T-helper 1 cell treated with Interleukin-12 subunit alpha and Interleukin-12 subunit beta and Interleukin-4 antibody, amounts not matched to agents 30 μg/mL and 1 μg/mL, for 36 hours (primary cell): Measurements from ENCODE around the gene LPP.
"Not testable (repeated sequence)": the region's sequence is repeated elsewhere in the genome, so short reads cannot be mapped to it uniquely, and the experiment has no call there.

Source experiments
- H3K27ac Mint-ChIP-seq: one replicate; pipeline ENCODE4 v1.8.0; 2021; ENCODE audit warnings: mild to moderate bottlenecking, mixed read lengths
- H3K27me3 Mint-ChIP-seq: one replicate; pipeline ENCODE4 v1.8.0; 2021; ENCODE audit warnings: low read depth, mixed read lengths
- H3K36me3 Mint-ChIP-seq: one replicate; pipeline ENCODE4 v1.8.0; 2021; ENCODE audit warnings: low read depth, mixed read lengths
- H3K4me1 Mint-ChIP-seq: one replicate; pipeline ENCODE4 v1.8.0; 2021; ENCODE audit warnings: low read depth, mixed read lengths
- H3K4me3 Mint-ChIP-seq: one replicate; pipeline ENCODE4 v1.8.0; 2021; ENCODE audit warnings: mild to moderate bottlenecking, moderate library complexity, mixed read lengths
- H3K9me3 Mint-ChIP-seq: one replicate; pipeline ENCODE4 v1.8.0; 2021; ENCODE audit warnings: mixed read lengths

Gene LPP

GRCh38 chr3:188689101-188689574, 535.2 kb downstream of the LPP start:
- H3K4me3 Mint-ChIP-seq, result no peak overlapping the region
- no peaks in the 10 kb centered on the region for H3K4me1 Mint-ChIP-seq
- H3K9me3 Mint-ChIP-seq, result no peaks in the 10 kb centered on the region
- H3K27ac Mint-ChIP-seq, result no peak overlapping the region
- no peaks in the 10 kb centered on the region for H3K36me3 Mint-ChIP-seq
- no peaks in the 10 kb centered on the region for H3K27me3 Mint-ChIP-seq

DNA sequence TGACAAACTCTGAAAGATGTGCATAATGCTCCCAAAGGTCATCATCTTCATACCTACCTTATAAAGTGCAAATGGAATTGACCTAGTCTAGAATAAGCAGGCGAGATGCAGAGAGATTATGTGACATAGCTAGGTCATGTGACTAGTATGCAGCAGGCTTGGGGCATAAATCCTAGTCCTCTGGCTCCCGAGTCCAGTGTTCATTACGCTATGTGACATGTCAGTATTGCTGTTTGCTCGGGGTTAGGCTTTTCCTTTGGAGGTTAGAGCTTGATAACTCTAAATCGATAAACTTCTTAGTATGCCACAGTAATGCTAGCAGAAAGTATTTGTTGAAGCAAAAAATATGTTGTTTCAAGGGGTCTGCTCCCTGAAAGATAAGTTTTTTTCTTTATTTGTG, 536.1 kb downstream of the LPP start:
- Mint-ChIP-seq H3K9me3 (no peaks in the 10 kb centered on the region), H3K4me3 (no peak overlapping the region), H3K4me1 (no peaks in the 10 kb centered on the region), H3K36me3 (no peaks in the 10 kb centered on the region), H3K27ac (no peak overlapping the region), H3K27me3 (no peaks in the 10 kb centered on the region)

- Mint-ChIP-seq H3K27me3 (no peaks in the 10 kb centered on the region), H3K36me3 (no peaks in the 10 kb centered on the region), H3K4me1 (no peaks in the 10 kb centered on the region), H3K4me3 (no peak overlapping the region), H3K27ac (no peak overlapping the region), H3K9me3 (no peaks in the 10 kb centered on the region)
Measured at GRCh38 chr3:188691004-188691403, 537.0 kb downstream of the LPP start.

GRCh38 chr3:188691665-188692064, 537.7 kb downstream of the LPP start:
- Mint-ChIP-seq H3K27ac (no peak overlapping the region), H3K36me3 (no peaks in the 10 kb centered on the region)

DNA sequence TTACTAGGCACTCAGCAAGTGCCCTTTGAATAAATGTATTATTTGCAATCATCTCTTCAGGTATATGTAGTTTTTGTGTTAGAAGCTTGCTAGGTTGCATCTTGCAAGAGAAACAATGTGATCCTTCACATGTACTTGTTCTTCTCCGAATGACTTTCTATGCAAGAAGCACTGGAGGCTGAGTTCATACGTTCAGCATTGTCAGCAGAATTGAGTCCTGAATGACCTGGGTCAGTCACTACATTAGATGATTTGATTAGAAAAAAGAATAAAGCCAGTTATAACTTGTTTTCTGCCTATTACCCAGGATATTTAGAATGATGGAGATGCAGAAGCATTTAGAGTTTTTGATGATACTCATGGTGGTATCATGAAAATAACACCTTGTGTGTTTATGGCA, 538.7 kb downstream of the LPP start:
- Mint-ChIP-seq H3K4me3 (no peak overlapping the region), H3K27ac (no peak overlapping the region), H3K27me3 (no peaks in the 10 kb centered on the region), H3K36me3 (no peaks in the 10 kb centered on the region), H3K9me3 (no peaks in the 10 kb centered on the region), H3K4me1 (peaks cover 2% of the 10 kb centered on the region)

More at GRCh38 chr3:188691665-188692064, 537.7 kb downstream of the LPP start:
- no peaks in the 10 kb centered on the region for H3K4me1 Mint-ChIP-seq
- no peaks in the 10 kb centered on the region for H3K9me3 Mint-ChIP-seq
- H3K27me3 Mint-ChIP-seq, result no peaks in the 10 kb centered on the region
- H3K4me3 Mint-ChIP-seq, result no peak overlapping the region

GRCh38 chr3:188693435-188693834, 539.5 kb downstream of the LPP start:
- no peak overlapping the region for H3K27ac Mint-ChIP-seq
- H3K27me3 Mint-ChIP-seq, result no peaks in the 10 kb centered on the region
- no peak overlapping the region for H3K4me3 Mint-ChIP-seq

DNA sequence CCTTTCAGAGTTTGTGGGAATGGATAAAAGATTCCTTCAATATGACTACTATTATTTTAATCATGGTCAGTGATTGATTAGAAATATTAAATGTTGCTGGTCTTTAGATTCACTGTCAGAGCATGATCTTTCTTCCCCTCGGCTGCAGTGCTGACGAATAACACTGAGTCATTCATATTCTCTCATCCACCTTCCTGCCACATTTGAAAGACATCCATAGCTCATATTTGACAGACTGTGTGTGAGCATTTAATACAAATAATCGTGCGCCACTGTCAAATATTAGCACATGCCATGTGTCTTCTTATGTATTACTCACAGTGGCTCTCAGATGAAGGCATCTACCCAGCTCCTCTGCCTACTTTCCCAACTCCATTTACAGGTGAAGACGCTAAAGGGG, 541.3 kb downstream of the LPP start:
- H3K9me3 Mint-ChIP-seq, result no peaks in the 10 kb centered on the region
- H3K4me3 Mint-ChIP-seq, result no peak overlapping the region
- H3K36me3 Mint-ChIP-seq, result no peaks in the 10 kb centered on the region
- H3K27ac Mint-ChIP-seq, result no peak overlapping the region
- no peaks in the 10 kb centered on the region for H3K27me3 Mint-ChIP-seq
- H3K4me1 Mint-ChIP-seq, result peaks cover 3% of the 10 kb centered on the region

More at GRCh38 chr3:188693435-188693834, 539.5 kb downstream of the LPP start:
- no peaks in the 10 kb centered on the region for H3K9me3 Mint-ChIP-seq
- H3K36me3 Mint-ChIP-seq, result no peaks in the 10 kb centered on the region
- peaks cover 2% of the 10 kb centered on the region for H3K4me1 Mint-ChIP-seq

DNA sequence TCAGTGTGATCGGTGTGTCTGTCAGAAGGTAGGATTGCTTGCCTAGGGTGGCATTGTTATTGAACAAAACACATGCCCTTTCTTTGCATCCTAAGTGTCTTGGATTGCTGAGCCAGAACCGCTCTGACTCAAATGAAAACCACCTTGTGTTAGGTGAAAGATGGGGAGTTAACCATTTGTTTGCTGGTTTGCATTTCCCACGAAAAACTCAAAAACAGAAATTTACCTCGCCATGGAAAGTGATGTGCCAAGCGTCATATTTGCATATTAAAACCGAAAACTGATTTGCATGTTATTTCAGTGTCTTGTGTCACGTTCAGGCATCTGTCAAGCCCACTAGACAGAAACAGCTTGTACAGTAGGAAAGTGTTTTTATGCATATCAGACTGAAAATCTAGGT, 543.2 kb downstream of the LPP start:
- Mint-ChIP-seq H3K4me1 (peaks cover 3% of the 10 kb centered on the region), H3K27ac (no peak overlapping the region), H3K9me3 (no peaks in the 10 kb centered on the region), H3K4me3 (no peak overlapping the region), H3K27me3 (no peaks in the 10 kb centered on the region), H3K36me3 (no peaks in the 10 kb centered on the region)

DNA sequence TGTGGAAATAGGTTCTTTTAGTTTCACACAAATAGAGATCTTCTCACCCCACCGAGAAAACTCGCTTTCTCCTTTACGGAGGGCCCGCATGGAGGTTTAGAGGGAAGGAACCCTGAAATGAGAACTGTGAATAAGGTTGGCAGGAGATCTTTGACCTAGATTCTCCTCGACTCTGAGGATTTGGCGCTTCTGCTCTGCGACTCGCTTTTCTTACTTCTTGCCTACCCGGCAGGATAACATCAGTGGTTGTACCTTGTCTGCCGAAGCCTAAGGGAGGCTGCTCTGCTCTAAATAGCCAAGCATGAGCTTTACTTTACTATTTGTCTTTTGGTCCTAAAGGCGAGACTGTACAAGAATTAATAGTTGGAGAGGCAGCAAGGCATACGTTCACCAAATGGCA, 544.5 kb downstream of the LPP start:
- Mint-ChIP-seq H3K4me3 (no peak overlapping the region), H3K4me1 (peaks cover 3% of the 10 kb centered on the region), H3K27ac (no peak overlapping the region)

DNA sequence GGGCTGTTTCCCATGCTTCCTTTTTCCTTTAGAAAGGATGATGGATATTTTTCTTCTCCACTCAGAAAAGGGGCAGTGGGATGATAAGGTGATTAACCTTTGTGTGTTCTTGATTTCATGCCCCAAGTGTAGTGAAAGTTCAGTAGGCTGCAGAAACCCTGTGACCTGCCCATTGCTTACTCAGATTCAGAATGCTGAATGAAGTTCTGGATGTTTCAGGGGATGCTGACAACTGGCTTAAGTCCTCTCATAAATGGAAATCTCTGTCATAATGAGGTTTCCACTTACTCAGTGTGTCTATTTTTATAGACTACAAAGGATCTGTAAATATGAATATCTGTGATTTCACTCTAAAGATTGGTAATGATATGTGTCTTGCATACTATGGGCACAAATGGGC, 546.5 kb downstream of the LPP start:
- Mint-ChIP-seq H3K27ac (no peak overlapping the region), H3K4me1 (peaks cover 3% of the 10 kb centered on the region)

More for the DNA sequence above, 544.5 kb downstream of the LPP start:
- H3K27me3 Mint-ChIP-seq, result no peaks in the 10 kb centered on the region
- no peaks in the 10 kb centered on the region for H3K9me3 Mint-ChIP-seq
- H3K36me3 Mint-ChIP-seq, result no peaks in the 10 kb centered on the region

GRCh38 chr3:188700918-188701317, 547.0 kb downstream of the LPP start:
- peaks cover 3% of the 10 kb centered on the region for H3K4me1 Mint-ChIP-seq
- H3K9me3 Mint-ChIP-seq, result no peaks in the 10 kb centered on the region
- no peak overlapping the region for H3K4me3 Mint-ChIP-seq
- no peaks in the 10 kb centered on the region for H3K27me3 Mint-ChIP-seq
- no peaks in the 10 kb centered on the region for H3K36me3 Mint-ChIP-seq
- H3K27ac Mint-ChIP-seq, result no peak overlapping the region

More for the DNA sequence above, 546.5 kb downstream of the LPP start:
- no peaks in the 10 kb centered on the region for H3K36me3 Mint-ChIP-seq
- no peak overlapping the region for H3K4me3 Mint-ChIP-seq
- no peaks in the 10 kb centered on the region for H3K9me3 Mint-ChIP-seq
- H3K27me3 Mint-ChIP-seq, result no peaks in the 10 kb centered on the region

DNA sequence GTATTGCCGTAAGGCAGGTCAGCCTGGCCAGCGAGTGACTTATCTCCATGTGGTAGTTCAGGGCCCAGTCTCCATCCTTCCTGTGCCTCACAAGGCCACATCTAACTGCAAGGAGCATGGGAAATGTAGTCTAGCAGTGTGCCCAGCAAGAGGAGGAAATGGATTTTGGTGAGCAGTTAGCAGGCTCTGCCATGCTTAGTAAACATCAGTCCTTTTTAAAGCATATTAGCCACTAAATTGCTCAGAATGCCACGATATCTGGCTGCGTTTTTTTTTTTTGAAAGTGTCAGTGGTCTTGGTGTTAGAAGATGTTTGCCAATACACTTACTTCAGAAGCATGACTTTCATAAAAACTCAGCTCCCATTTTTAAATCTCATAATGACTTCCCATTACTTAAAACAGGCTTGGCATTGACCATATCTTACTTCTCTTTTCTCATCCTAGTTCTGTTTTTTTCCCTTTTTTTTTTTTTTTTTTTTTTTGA, 547.6 kb downstream of the LPP start:
- Mint-ChIP-seq H3K27ac (no peak overlapping the region), H3K27me3 (no peaks in the 10 kb centered on the region), H3K36me3 (no peaks in the 10 kb centered on the region), H3K9me3 (no peaks in the 10 kb centered on the region), H3K4me3 (no peak overlapping the region), H3K4me1 (peaks cover 3% of the 10 kb centered on the region)

GRCh38 chr3:188702028-188702427, 548.1 kb downstream of the LPP start:
- not testable (repeated sequence) for H3K4me3 Mint-ChIP-seq, H3K27me3 Mint-ChIP-seq, H3K27ac Mint-ChIP-seq, H3K9me3 Mint-ChIP-seq, H3K4me1 Mint-ChIP-seq, H3K36me3 Mint-ChIP-seq

DNA sequence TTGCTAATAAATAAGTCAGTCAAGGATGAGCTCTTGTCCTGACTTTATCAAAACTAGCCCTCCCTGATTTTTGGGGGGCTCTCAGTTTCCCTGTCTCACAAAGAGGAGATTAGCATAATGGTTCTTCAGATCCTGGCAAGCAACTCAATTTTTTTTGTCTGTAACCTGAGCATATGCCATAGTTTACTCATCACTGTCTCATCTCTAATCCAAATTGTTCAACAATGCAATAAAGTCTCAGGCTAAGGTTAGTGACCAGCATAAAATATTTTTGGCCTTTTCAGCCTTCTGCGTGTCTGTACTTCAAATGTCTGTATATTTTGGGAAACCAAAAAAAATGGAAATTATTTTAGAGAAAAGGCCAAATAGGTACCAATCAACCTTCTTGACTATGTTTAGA, 552.2 kb downstream of the LPP start:
- Mint-ChIP-seq H3K9me3 (no peaks in the 10 kb centered on the region), H3K27me3 (no peaks in the 10 kb centered on the region), H3K36me3 (no peaks in the 10 kb centered on the region), H3K4me1 (peaks cover 6% of the 10 kb centered on the region), H3K4me3 (no peak overlapping the region), H3K27ac (no peak overlapping the region)

DNA sequence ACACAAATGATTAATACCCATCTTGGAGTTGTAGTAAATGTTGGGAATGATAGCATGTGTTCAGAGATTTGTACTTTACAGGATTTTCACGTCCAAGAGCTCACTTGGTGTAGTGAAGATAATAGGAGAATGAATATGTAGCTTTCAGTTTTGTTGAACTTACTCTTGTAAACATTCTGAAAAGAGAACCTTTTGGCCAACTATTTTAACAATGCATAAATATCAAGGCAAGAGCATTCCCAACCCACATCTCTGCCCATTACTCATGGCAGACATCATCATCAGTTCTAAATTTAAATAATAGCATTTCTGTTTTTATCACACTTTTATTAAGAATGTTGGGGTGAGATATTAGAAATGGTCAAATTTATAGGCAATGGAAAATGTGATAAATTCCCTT, 552.6 kb downstream of the LPP start:
- Mint-ChIP-seq H3K27ac (no peak overlapping the region), H3K4me1 (peaks cover 6% of the 10 kb centered on the region), H3K36me3 (no peaks in the 10 kb centered on the region), H3K27me3 (no peaks in the 10 kb centered on the region), H3K4me3 (no peak overlapping the region), H3K9me3 (no peaks in the 10 kb centered on the region)
